Right cardiac atrium (tissue), 5 donors: ENCODE results near the gene CERS6. TPM values are rescaled to one million over a fixed set of nuclear protein-coding genes. Genes with fewer than 3 reads are reported as not detected.
"Not testable (repeated sequence)": the region's sequence is repeated elsewhere in the genome, so short reads cannot be mapped to it uniquely, and the experiment has no call there.

Experiments used
- ATAC-seq, 2 donors: fragments of 200-7000 bp; cut with Tn5 transposase; one replicate each; pipeline versions ENCODE4 v1.8.0 to v1.9.1; 2020; ENCODE audit warnings: moderate library complexity in 2 of 2, mild to moderate bottlenecking in 1 of 2
- DNase-seq, 3 donors: peaks; one replicate each; pipeline ENCODE4 v3.0.0-alpha.2; 2020
- H3K27ac ChIP-seq: one replicate; pipeline ENCODE4 v1.5.1; 2013; ENCODE audit warnings: mild to moderate bottlenecking, low read length, control low read depth, moderate library complexity
- H3K27me3 ChIP-seq: one replicate; pipeline ENCODE4 v1.6.1; 2013; ENCODE audit not compliant: control insufficient read depth, insufficient read depth
- H3K4me1 ChIP-seq: one replicate; pipeline ENCODE4 v1.6.1; 2013; ENCODE audit warnings: low read length; ENCODE audit not compliant: control insufficient read depth, insufficient read depth
- H3K4me3 ChIP-seq: one replicate; pipeline ENCODE4 v1.5.1; 2013; ENCODE audit warnings: low read length, control low read depth
- H3K9me3 ChIP-seq: one replicate; pipeline ENCODE4 v1.6.1; 2013; ENCODE audit warnings: low read length; ENCODE audit not compliant: control insufficient read depth
- WGBS: extraction: QIAGEN DNeasy Blood & Tissue Kit; methylation state at CpG from one replicate; pipeline ENCODE4 v1.1.7; 2013; 5-methylcytosine and 5-hydroxymethylcytosine counted together
- intact Hi-C, 4 donors: fragments of 100-400 bp; cut with DNase I; formaldehyde crosslinking; loops; one replicate each; pipeline versions ENCODE4 v1.11.0 to v1.14.0; 2022 to 2023
- polyA plus RNA-seq: library from polyadenylated mRNA; stranded (reverse); fragments of 200-250 nt; gene quantifications from one replicate; pipeline ENCODE4 v1.2.3, GENCODE V29; 2013
- total RNA-seq, 4 donors: library from RNA; stranded (reverse); fragmentation: NEBNext Ultra II Directional; extraction: Animal tissue kit (Norgen Biotek cat#: 25700); gene quantifications; one replicate each; pipeline ENCODE4 v1.2.1, GENCODE V29; 2021
- donor health status: healthy with polysubstance abuse.
- donor health status: DM: no; HTN: yes; CAD: no.
- donor health status: DM: no; HTN: no; CAD: no.
- donor health status: DM: no; HTN: yes; CAD: no; lungs with severe emphysema.
- donor health status: DM: yes; HTN: yes; CAD: no.

CERS6 gene
- total and polyA plus RNA-seq, 5 donors: 25.6 to 71.5 (median 48.9) TPM

DNA sequence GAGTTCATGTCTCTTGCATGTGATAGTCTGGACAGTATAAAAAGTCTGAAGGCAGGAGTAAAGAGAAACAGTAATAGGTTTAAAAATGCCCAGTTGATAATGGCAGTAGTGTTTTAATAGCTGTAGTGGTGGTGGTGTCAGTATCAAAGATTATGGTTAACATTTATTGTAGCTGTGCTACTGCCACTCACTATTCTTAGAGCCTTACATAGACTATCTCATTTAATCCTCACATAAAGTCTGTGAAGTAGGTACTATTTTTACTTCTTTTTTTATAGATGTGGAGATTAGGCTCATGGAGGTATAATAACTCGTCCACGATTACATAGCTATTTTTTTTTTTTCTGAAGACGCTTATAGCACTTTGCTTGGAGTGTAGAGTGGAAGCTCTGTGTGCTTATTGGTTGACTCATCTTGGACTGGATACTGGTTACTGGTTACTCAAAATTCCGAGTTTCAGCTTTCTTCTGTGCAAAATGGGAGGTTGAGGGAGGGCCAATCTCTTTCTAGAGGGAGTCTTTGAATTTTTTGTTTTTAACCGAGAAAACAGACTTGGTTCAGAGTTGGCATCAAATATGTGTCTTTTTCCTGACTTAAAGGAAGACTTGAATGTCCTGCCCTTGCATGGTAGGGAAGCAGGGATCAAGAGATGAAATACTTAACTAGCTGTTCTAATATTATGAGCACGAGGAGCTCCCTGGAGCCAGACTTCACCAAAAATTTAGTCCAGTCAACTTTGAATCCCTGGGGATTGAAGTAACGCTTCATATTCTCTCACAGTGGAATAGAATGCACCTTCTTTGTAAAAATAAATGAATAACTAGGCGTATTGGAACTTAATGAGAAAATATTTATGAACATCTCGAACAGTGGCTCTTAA, 27.1 kb downstream of the CERS6 start:
- Histone ChIP-seq H3K9me3 (no peaks in the 10 kb centered on the region), H3K27me3 (no peaks in the 10 kb centered on the region), H3K27ac (no peak overlapping the region), H3K4me1 (peaks cover 3% of the 10 kb centered on the region), H3K4me3 (no peak overlapping the region)
- intact Hi-C loops: no loop called here
- WGBS: 77% methylated on average over 9 of the region's 9 CpGs
- DNase-seq: no peak
- no peak for ATAC-seq

DNA sequence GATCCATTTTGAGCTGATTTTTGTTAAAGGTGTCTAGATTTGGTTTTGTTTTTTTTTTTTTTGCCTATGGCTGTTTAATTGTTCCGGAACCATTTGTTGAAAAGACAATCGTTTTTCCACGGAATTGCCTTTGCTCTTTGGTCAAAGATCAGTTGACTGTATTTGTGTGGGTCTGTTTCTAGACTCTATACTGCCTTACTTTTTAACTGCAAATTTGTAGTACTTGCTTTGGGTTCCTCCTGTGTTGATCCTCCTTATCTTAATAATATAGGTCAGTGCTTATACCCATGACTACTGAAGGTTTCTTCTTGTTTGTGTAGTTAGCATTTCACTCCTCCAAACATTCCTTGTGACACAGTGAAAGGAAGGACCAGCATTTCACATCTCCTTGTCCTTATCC, 30.4 kb downstream of the CERS6 start:
- Histone ChIP-seq H3K27me3 (no peaks in the 10 kb centered on the region), H3K4me1 (peaks cover 6% of the 10 kb centered on the region), H3K4me3 (no peak overlapping the region), H3K9me3 (no peaks in the 10 kb centered on the region), H3K27ac (no peak overlapping the region)
- ATAC-seq (no peak), DNase-seq (no peak)
- intact Hi-C loops: no loop called here
- 73% methylated on average over 3 of the region's 3 CpGs for WGBS

DNA sequence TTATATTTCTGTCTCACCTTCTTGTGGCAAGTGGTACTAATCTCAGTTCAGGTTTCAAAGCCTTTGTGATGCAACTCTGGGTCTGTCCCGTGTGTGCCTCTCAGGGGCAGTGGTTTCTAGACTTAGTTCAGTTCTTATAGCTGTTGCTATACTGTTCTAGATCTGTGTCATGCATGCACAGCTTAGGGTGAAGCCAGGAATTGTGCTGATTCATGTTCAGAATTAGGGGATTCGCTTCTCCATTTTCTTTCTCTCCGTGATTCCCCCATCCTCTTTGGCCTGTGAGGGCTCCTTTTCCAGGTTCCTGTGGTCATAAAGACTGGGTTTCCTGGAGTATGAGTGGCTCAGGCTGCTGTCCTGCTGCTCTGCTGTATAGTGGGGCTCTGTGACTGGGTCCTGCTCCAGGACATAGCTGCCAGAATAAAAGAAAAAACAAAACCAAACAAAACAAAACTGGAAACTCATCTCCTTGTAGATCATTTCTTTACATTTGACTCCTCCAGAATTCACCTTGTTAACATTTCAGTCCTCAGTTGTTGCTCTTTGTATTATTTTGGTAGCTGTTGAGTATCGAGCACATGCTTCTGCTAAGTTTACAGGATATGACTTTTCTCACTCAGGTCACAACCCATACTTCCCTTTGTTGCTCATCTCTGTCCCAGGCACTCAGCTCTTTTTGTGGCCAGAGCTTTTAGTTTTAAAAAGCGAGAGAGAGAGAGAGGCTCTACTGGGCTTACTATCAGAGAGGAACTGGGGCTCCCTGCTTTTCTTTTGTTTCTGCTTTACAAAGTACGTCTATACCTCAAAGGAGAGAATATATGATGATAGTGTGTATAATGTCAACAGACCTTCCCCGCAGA, 34.2 kb downstream of the CERS6 start:
- Histone ChIP-seq H3K4me1 (peaks cover 4% of the 10 kb centered on the region), H3K27ac (peak overlapping the region; percentile 24), H3K9me3 (no peaks in the 10 kb centered on the region), H3K4me3 (no peak overlapping the region), H3K27me3 (no peaks in the 10 kb centered on the region)
- ATAC-seq: peak; percentile 71
- WGBS: 39% methylated on average over 7 of the region's 7 CpGs
- no peak for DNase-seq
- intact Hi-C loops: no loop called here

DNA sequence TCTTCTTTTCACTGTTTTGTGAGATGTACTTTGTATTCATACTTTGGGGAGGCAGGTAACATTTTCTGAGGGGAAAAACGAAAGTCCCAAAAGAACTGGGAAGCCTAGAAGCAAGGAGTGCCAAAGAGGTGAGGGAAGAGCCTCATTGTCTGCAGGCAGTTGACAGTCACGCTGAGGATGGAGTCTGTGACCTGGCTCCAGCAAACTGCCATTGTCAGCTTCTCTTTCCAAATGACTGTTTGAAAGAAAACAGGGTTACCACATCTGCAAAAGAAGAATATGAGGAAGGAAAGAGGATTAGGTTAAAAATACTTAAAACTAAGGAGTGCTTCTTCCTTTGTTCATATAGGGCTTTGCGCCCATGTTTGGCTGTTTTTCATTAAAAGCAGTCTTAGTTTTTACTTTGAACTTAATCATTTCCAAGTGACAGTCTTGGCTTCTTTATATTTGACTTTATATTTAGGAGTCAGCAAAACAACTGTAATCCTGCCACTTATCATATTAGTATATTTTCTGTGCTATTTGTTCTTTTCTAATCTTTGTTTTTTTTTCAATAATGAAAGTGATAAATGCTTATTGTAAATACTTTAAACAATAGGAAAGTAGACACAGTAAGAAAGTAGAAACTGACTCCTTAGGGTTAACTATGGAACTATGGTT, 35.0 kb downstream of the CERS6 start:
- Histone ChIP-seq H3K9me3 (no peaks in the 10 kb centered on the region), H3K27ac (no peak overlapping the region), H3K4me3 (no peak overlapping the region), H3K27me3 (no peaks in the 10 kb centered on the region), H3K4me1 (peaks cover 4% of the 10 kb centered on the region)
- DNase-seq (peak in 1 of 3 donors; percentile 25), ATAC-seq (peak; percentile 47 to 52)
- WGBS: 39% methylated on average over 3 of the region's 3 CpGs
- intact Hi-C loops: no loop called here

DNA sequence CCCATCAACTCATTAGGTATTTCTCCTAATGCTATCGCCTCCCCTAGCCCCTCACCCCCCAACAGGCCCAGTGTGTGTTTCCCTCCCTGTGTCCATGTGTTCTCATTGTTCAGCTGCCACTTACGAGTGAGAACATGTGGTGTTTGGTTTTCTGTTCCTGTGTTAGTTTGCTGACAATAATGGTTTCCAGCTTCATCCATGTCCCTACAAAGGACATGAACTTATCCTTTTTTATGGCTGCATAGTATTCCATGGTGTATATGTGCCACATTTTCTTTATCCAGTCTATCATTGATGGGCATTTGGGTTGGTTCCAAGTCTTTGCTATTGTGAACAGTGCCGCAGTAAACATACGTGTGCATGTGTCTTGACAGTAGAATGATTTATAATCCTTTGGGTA, 35.7 kb downstream of the CERS6 start:
- H3K4me3 ChIP-seq, H3K27ac ChIP-seq, ATAC-seq, H3K4me1 ChIP-seq, DNase-seq, H3K27me3 ChIP-seq, H3K9me3 ChIP-seq, intact Hi-C loops: not testable (repeated sequence)
- WGBS: 88% methylated on average over 4 of the region's 4 CpGs

DNA sequence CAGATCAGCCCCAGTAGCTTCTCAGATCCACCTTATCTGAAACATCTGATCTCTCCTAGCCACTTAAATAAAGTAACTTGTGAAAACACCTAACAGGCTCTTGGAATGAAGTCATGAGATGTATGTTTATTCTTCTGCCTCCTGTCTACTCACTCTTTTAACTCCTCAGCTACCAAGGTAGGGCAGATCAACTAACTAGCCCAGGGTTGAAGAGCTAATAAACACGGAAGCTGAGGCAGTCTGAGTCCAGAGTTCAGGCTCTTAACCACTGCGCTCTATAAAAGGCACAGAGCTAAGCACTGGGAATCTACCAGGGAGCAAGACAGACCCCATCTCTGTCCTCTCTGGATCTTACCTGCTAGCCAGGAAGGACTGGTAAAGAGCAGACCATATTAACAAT, 37.1 kb downstream of the CERS6 start:
- H3K4me3 ChIP-seq, intact Hi-C loops, H3K27me3 ChIP-seq, ATAC-seq, DNase-seq, H3K27ac ChIP-seq, H3K4me1 ChIP-seq, H3K9me3 ChIP-seq: not testable (repeated sequence)
- 98% methylated on average over 2 of the region's 2 CpGs for WGBS

DNA sequence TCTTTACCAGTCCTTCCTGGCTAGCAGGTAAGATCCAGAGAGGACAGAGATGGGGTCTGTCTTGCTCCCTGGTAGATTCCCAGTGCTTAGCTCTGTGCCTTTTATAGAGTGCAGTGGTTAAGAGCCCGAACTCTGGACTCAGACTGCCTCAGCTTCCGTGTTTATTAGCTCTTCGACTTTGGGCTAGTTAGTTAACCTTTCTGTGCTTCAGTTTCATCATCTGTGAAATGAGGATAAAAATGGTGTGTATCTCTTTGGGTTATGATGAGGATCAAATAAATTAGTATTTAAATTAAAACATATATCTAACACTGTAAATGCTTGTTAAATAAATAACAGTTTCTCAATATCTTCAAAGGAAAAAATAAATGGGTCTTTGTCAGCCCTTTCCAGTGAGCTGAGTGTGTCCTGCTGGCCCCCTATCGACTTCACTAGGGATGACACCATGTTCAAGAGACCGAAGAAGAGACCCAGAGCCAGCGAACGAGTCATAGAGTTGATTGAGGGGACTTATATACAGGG, 38.2 kb downstream of the CERS6 start:
- 85% methylated on average over 7 of the region's 7 CpGs for WGBS
- Histone ChIP-seq H3K4me1 (peaks cover 4% of the 10 kb centered on the region), H3K4me3 (no peak overlapping the region), H3K9me3 (no peaks in the 10 kb centered on the region), H3K27ac (no peak overlapping the region), H3K27me3 (no peaks in the 10 kb centered on the region)
- intact Hi-C loops: no loop called here
- DNase-seq (no peak), ATAC-seq (no peak)

DNA sequence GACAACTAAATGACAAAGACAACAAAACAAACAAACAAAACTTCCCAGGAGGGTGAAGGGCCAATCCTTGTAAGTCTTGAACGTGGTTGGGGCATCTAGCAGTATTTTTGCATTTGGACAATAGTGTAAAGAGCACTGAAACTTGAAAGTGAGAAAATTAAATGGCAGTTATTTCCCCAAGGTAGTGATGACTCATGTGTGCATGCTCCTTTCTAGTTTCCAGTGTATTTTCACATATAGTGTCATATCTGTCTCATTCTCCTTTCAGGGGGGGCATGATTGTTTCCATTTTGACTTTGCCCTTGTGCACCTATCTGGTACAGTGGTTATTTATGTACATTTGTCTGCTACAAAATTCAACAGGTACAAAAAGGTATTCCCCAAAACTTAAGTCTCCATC, 39.5 kb downstream of the CERS6 start:
- intact Hi-C loops: no loop called here
- no peaks in the 10 kb centered on the region for H3K9me3 ChIP-seq
- H3K4me3 ChIP-seq: no peak overlapping the region
- H3K27ac ChIP-seq: no peak overlapping the region
- H3K27me3 ChIP-seq: no peaks in the 10 kb centered on the region
- H3K4me1 ChIP-seq: no peaks in the 10 kb centered on the region
- ATAC-seq (no peak), DNase-seq (no peak)
- WGBS: 78% methylated on average over 1 of the region's 1 CpG

DNA sequence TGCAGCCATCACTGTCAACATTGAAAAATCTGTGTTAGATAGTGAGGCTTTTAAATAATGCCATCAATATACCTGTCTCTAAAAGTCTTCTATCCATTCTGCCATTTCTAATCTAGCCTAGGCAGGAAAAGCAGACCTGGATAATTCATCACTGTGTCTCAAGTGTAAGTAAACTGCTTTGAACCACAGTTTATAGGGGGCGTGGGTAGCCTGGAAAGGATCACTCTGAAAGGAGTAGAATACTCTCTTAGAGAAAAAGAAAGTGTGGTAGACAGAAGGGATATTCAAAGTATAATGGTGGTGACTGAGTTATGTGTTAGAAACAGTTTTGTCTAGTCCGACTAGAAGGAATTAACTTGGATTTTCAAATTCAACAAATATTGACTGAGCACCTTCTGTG, 40.8 kb downstream of the CERS6 start:
- intact Hi-C loops: no loop called here
- peaks cover 4% of the 10 kb centered on the region for H3K4me1 ChIP-seq
- no peaks in the 10 kb centered on the region for H3K9me3 ChIP-seq
- no peak for ATAC-seq
- no peak overlapping the region for H3K4me3 ChIP-seq
- H3K27ac ChIP-seq: no peak overlapping the region
- DNase-seq: no peak
- WGBS: 92% methylated on average over 2 of the region's 2 CpGs
- H3K27me3 ChIP-seq: no peaks in the 10 kb centered on the region

DNA sequence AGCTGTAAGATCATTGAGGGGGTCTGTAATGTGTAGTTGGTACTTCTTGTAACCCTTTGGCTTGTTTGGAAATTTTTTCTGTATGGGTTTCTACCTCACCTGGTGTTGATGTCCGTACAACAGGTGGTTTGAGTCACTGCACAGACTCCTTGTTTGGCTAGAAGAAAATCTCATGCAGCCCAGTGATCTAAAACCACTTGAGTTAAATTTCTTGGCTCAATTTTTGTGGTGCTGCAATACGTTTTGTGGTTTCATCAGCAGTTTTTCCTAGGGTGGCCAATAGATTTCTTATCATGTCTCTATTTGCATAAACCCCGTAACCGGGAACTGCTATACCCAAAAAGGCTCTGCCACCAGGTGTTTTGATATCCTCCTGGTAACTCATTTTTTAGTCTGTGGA, 43.4 kb downstream of the CERS6 start:
- DNase-seq: no peak
- no peak overlapping the region for H3K4me3 ChIP-seq
- H3K9me3 ChIP-seq: no peaks in the 10 kb centered on the region
- peaks cover 5% of the 10 kb centered on the region for H3K4me1 ChIP-seq
- no peaks in the 10 kb centered on the region for H3K27me3 ChIP-seq
- intact Hi-C loops: no loop called here
- 59% methylated on average over 4 of the region's 4 CpGs for WGBS
- ATAC-seq: no peak
- H3K27ac ChIP-seq: no peak overlapping the region

DNA sequence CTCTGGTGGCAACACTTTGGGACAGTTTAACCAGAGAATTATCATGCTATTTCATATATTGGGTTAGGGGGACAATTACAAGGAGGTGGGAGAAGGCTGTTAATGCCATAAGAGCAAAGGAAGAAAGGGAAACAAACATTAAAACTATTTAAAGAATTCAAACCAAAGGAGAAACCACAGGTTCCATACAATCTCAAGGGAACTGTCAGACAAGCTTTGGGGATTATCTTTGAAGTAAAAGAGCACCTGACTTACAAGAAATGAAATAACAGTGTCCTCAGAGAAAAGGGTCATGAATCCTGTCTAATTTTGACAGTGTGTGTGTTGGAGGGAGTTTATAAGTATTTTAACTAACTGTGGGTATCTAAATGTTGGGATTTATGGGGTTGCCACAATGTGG, 44.4 kb downstream of the CERS6 start:
- Histone ChIP-seq H3K27me3 (no peaks in the 10 kb centered on the region), H3K4me1 (peaks cover 7% of the 10 kb centered on the region), H3K9me3 (no peaks in the 10 kb centered on the region), H3K27ac (no peak overlapping the region), H3K4me3 (no peak overlapping the region)
- DNase-seq (no peak), ATAC-seq (no peak)
- intact Hi-C loops: no loop called here
